Aorta (tissue), 5 donors: ENCODE measurements around the gene BLACAT1. TPM values are rescaled to one million over a fixed set of nuclear protein-coding genes. Genes with fewer than 3 reads are reported as not detected.
"Not testable (repeated sequence)": the region's sequence is repeated elsewhere in the genome, so short reads cannot be mapped to it uniquely, and the experiment has no call there.

Experiments used
- ATAC-seq: fragments of 200-7000 bp; cut with Tn5 transposase; one replicate; pipeline ENCODE4 v1.9.1; 2022; ENCODE audit warnings: moderate library complexity; ENCODE audit not compliant: low FRiP score
- DNase-seq, 2 donors: peaks; one replicate each; pipeline ENCODE4 v3.0.0-alpha.2; 2020
- H3K27ac ChIP-seq, 2 donors: one replicate each; pipeline ENCODE4 v1.5.1; 2013; ENCODE audit warnings: low read length in 2 of 2, mild to moderate bottlenecking in 2 of 2, moderate library complexity in 2 of 2, control low read depth in 1 of 2, inconsistent platforms in 1 of 2, low read depth in 1 of 2
- H3K27me3 ChIP-seq, 2 donors: one replicate each; pipeline ENCODE4 v1.6.1; 2013; ENCODE audit warnings: control low read depth in 1 of 2, low read length in 1 of 2, mild to moderate bottlenecking in 1 of 2, moderate library complexity in 1 of 2; ENCODE audit not compliant: insufficient read depth in 2 of 2, control insufficient read depth in 1 of 2
- H3K36me3 ChIP-seq, 2 donors: one replicate each; pipeline ENCODE4 v1.6.1; 2013; ENCODE audit warnings: control low read depth in 1 of 2, low read length in 1 of 2, mild to moderate bottlenecking in 1 of 2; ENCODE audit not compliant: insufficient read depth in 2 of 2, control insufficient read depth in 1 of 2
- H3K4me1 ChIP-seq, 2 donors: one replicate each; pipeline ENCODE4 v1.6.1; 2013; ENCODE audit warnings: low read length in 2 of 2, control low read depth in 1 of 2, mild to moderate bottlenecking in 1 of 2, moderate library complexity in 1 of 2; ENCODE audit not compliant: insufficient read depth in 2 of 2, control insufficient read depth in 1 of 2
- H3K4me3 ChIP-seq, 2 donors: one replicate each; pipeline ENCODE4 v1.5.1; 2013; ENCODE audit warnings: low read length in 2 of 2, control low read depth in 1 of 2, mild to moderate bottlenecking in 1 of 2
- H3K9me3 ChIP-seq: one replicate; pipeline ENCODE4 v1.6.1; 2013; ENCODE audit warnings: mild to moderate bottlenecking, low read length; ENCODE audit not compliant: control insufficient read depth
- WGBS, 2 donors: extraction: QIAGEN DNeasy Blood & Tissue Kit; methylation state at CpG; one replicate each; pipeline ENCODE4 v1.1.7; 2013; 5-methylcytosine and 5-hydroxymethylcytosine counted together
- intact Hi-C, 2 donors: fragments of 100-400 bp; cut with DNase I; formaldehyde crosslinking; loops; one replicate each; pipeline versions ENCODE4 v1.14.2 to v1.15.0; 2022
- polyA plus RNA-seq, 2 donors: library from polyadenylated mRNA; stranded (reverse); fragments of 200-250 nt; gene quantifications; one replicate each; pipeline ENCODE4 v1.2.3, GENCODE V29; 2013
- total RNA-seq, 2 donors: library from RNA; stranded (reverse); fragmentation: NEBNext Ultra II Directional; extraction: Animal tissue kit (Norgen Biotek cat#: 25700); gene quantifications; one replicate each; pipeline ENCODE4 v1.2.1, GENCODE V29; 2021
- donor health status: healthy with polysubstance abuse.
- donor health status: Bipolar disorder and iron deficiency.
- donor health status: DM: no; HTN: no; CAD: no.
- donor health status: DM: no; HTN: no; CAD: no.
- donor health status: DM: yes; HTN: yes; CAD: no.

BLACAT1 gene
- total and polyA plus RNA-seq, 4 donors, result 0.21 TPM; not detected in 3

DNA sequence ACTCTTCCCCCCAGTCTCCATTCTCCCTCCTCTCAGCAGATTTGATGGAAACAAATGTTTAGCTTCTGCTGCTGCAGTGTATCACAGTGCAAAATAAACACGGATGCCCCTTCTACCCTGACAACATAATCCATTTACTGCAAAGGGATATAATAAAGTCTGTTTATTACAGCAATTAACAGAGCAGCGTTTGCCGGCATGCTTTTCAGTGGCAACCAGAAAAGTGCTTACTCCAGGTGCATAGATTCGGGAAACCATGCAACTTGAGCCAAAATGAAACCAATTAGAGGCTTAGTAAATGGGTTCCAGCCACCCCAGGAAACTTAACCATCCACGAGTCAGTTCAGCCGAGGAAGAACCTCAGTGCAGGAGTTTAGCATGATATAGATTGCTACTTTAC lies 21.1 kb downstream of the BLACAT1 start:
- H3K36me3 ChIP-seq, result no peaks in the 10 kb centered on the region
- no peak overlapping the region for H3K27ac ChIP-seq
- DNase-seq, result no peak
- no peak for ATAC-seq
- H3K9me3 ChIP-seq, result no peaks in the 10 kb centered on the region
- H3K4me1 ChIP-seq, result no peaks in the 10 kb centered on the region
- intact Hi-C loops, result loop anchor here (5.0 to 10.0 kb wide), 3 partner anchors 48 to 160 kb away; no protein-coding TSS in a partner anchor
- no peaks in the 10 kb centered on the region for H3K27me3 ChIP-seq
- 82 to 86% methylated on average over 6 of the region's 6 CpGs for WGBS, 2 donors
- H3K4me3 ChIP-seq, result no peak overlapping the region

DNA sequence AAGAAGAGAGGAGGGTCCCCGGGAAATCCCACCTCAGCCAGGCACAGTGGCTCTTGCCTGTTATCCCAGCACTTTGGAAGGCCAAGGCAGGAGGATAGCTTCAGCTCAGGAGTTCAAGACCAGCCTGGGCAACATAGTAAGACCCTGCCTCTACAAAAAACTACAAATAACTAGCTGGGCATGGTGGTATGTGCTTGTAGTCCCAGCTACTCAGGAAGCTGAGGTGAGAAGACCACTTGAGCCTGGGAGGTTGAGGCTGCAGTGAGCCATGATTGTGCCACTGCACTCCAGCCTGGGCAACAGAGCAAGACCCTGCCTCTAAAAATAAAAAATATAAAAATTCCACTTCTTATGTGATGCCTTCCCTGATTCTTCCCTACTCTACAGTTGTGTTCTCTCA lies 23.2 kb downstream of the BLACAT1 start:
- DNase-seq, H3K4me3 ChIP-seq, H3K9me3 ChIP-seq, ATAC-seq, H3K27ac ChIP-seq, H3K27me3 ChIP-seq, H3K4me1 ChIP-seq, H3K36me3 ChIP-seq: not testable (repeated sequence)
- WGBS, 2 donors, result 86 to 94% methylated on average over 1 of the region's 1 CpG
- intact Hi-C loops, result loop anchor here in 1 of 2 donors (5.0 to 10.0 kb wide), 2 partner anchors 80 to 158 kb away; no protein-coding TSS in a partner anchor

DNA sequence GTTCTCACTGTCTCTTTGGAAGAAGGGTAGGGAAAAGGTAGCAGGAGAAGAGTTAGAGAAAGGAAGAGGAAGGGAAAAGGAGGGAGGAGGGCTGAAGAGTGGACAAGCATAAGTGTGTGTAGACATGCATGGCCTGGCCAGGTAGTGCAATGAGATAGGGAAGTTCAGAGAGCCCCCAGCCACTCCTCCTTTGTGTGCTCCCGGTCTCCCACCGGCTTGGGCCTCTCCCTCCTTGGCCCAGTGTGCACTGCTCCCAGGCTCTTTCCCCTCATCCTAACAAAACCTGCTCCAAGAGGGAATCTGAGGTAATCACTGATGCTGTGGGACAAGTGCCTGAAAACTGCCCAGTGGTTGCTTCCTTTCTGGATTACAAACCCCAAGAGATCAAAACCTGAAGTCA lies 23.7 kb downstream of the BLACAT1 start:
- ATAC-seq (no peak), DNase-seq (no peak)
- Histone ChIP-seq H3K27me3 (no peaks in the 10 kb centered on the region), H3K4me3 (no peak overlapping the region), H3K4me1 (no peaks in the 10 kb centered on the region), H3K36me3 (no peaks in the 10 kb centered on the region), H3K9me3 (no peaks in the 10 kb centered on the region), H3K27ac (no peak overlapping the region)
- 72 to 79% methylated on average over 2 of the region's 2 CpGs for WGBS, 2 donors
- intact Hi-C loops, result loop anchor here in 1 of 2 donors (5.0 to 10.0 kb wide), 2 partner anchors 80 to 157 kb away; no protein-coding TSS in a partner anchor

DNA sequence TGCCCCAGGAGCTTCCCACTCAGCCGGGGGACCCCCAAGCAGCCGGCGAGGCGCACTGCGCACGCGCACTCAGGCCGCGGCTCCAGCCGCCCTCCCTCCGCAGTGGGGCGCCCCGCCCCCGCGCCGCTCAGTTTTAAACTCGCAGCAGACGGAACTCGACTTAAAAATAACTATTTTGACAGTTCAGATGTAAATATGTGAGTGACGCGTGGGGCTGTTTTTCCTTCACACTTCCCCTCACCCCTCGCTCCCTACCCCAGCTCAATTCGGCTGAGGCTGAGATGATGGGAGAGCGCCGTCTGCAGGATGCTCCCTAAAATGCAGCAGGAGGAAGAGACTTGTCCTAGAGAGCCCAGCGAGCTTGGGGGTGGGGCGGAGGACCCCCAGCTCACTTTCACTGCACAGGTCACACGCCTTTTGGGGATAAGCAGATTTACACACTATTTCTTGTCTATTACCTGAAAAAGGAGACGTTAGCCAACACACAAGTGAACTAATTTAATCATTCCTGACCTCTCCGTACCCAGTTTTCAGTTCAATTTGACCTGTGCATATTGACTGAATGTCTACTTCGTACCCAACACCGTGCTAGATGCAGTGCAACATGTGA lies 25.0 kb downstream of the BLACAT1 start:
- intact Hi-C loops, result loop anchor here (1.0 to 10.0 kb wide), 4 partner anchors 76 to 156 kb away; no protein-coding TSS in a partner anchor
- ATAC-seq (peak; percentile 66), DNase-seq (peak; percentile 65 to 85)
- Histone ChIP-seq H3K4me1 (no peaks in the 10 kb centered on the region), H3K36me3 (no peaks in the 10 kb centered on the region), H3K9me3 (no peaks in the 10 kb centered on the region), H3K27me3 (no peaks in the 10 kb centered on the region), H3K4me3 (peak overlapping the region; percentile 14 to 55), H3K27ac (no peak overlapping the region)
- WGBS, 2 donors, result 5 to 7% methylated on average over 24 to 32 of the region's 32 CpGs

DNA sequence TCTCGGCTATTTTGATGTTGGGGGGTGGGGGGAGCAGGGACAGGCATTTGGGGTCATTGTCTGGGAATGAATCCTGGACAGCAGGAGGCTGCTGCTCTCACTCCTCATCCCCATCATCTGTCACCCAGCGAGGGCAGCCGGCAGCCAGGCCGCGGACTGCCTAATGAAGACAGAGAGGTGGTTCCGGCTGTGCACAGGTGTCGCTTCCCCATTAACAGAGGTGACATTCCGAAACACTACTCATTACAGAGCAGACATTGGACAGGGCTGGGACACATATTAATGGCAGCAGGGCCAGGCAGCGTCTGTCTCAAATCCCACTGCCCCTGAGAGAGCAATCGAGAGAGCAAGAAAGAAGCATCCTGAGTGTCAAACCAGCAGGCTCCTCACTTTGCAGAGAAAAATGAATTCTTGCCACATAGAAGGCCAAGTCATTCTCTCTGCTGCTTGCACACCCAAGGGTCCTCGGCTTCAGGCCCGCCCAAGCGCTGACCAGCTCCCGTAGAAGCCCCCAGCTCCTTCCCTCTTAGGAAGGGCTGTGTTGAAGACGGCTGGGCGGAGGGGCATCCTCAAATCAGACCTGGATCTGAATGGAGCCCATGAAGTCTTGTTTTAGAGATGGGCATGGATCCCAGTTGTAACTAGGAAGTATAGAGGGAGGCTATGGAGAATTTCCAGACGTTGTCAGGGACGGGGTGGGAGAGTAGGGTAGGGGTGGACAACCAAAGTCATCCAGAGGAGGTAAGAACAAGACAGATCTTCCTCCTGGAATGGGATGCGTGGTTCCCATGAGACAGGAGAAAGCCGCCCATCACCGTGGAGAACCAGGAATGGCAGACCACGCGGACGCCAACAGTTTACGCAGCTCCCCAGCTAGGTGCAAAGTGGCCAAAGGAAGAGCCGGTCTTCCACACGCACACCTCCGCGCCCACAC lies 25.8 kb downstream of the BLACAT1 start:
- Histone ChIP-seq H3K27ac (no peak overlapping the region), H3K9me3 (no peaks in the 10 kb centered on the region), H3K27me3 (no peaks in the 10 kb centered on the region), H3K4me3 (peak overlapping the region; percentile 14 to 55), H3K36me3 (no peaks in the 10 kb centered on the region), H3K4me1 (no peaks in the 10 kb centered on the region)
- DNase-seq, result no peak
- ATAC-seq, result no peak
- WGBS, 2 donors, result 57 to 59% methylated on average over 29 of the region's 29 CpGs
- intact Hi-C loops, result loop anchor here (1.0 to 10.0 kb wide), 5 partner anchors 42 to 155 kb away; no protein-coding TSS in a partner anchor

DNA sequence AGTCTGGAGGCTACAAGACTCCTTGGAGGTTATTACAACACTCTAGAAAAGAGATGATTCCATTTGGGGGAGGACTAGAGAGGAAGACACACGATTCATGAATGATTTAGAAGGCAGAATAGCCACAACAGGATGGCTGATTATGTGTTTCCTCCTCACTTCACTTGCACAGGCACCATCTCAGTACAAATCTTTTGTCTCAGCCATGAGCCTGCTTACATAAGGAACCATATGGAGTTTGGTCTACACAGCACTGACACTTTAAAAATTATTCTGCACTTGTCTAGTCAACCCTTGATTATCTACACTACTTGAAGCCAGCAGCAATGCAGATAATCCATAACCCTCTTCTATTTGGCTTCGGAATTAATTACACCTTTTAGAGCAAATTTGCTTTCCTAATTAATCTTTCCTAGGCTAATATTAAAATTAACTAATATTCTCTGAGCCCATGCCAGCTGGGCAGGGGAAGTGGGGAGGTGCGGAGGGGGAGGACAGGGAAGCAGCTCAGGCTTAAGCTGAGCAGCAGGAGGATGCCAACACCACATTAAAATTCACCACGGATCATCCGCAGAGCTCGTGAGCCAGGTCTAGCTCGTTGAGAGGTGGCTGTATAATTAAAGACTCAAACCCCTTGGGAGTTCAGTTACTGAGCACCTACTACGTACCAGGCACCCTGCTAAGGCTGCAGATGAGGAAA lies 30.8 kb downstream of the BLACAT1 start:
- WGBS, 2 donors, result 70 to 71% methylated on average over 8 of the region's 8 CpGs
- H3K27me3 ChIP-seq, result peaks cover 0 to 1% of the 10 kb centered on the region in 2 donors
- H3K9me3 ChIP-seq, result no peaks in the 10 kb centered on the region
- DNase-seq (no peak), ATAC-seq (no peak)
- no peak overlapping the region for H3K27ac ChIP-seq
- H3K4me1 ChIP-seq, result no peaks in the 10 kb centered on the region
- intact Hi-C loops, result loop anchor here in 1 of 2 donors (5.0 kb wide), 1 partner anchor 47 kb away; no protein-coding TSS in a partner anchor
- no peak overlapping the region for H3K4me3 ChIP-seq
- H3K36me3 ChIP-seq, result no peaks in the 10 kb centered on the region

DNA sequence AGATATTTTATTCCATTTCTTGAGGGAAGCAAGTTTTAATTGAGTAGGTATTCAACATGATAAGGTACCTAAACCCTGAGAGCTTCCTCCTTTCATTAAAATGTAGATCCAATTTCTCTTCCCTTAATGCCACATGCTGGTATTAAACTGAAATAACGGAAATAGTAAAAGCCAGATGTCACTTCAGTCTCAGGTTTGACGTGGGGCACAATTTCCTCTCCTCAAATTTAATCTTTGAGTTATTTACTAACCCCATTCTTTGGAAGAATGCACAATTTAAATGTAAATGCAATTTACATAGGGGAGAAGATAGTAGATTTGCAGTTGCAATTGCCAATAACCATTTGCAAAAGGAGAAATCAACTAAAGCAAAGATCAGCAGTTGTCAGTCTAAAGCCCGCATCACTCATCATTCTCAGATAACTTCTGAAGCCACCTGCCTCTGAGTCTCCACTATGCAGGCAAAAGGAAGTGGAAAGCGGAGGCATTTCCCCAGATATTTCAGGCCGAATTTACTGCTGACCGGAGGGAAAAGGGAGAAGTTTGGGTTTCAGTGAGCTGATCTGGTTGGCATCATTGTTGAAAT lies 31.9 kb downstream of the BLACAT1 start:
- 91 to 93% methylated on average over 6 of the region's 6 CpGs for WGBS, 2 donors
- ATAC-seq (no peak), DNase-seq (no peak)
- Histone ChIP-seq H3K4me1 (no peaks in the 10 kb centered on the region), H3K4me3 (no peak overlapping the region), H3K9me3 (no peaks in the 10 kb centered on the region), H3K36me3 (no peaks in the 10 kb centered on the region), H3K27ac (no peak overlapping the region), H3K27me3 (peaks cover 0 to 1% of the 10 kb centered on the region in 2 donors)
- intact Hi-C loops, result no loop called here

DNA sequence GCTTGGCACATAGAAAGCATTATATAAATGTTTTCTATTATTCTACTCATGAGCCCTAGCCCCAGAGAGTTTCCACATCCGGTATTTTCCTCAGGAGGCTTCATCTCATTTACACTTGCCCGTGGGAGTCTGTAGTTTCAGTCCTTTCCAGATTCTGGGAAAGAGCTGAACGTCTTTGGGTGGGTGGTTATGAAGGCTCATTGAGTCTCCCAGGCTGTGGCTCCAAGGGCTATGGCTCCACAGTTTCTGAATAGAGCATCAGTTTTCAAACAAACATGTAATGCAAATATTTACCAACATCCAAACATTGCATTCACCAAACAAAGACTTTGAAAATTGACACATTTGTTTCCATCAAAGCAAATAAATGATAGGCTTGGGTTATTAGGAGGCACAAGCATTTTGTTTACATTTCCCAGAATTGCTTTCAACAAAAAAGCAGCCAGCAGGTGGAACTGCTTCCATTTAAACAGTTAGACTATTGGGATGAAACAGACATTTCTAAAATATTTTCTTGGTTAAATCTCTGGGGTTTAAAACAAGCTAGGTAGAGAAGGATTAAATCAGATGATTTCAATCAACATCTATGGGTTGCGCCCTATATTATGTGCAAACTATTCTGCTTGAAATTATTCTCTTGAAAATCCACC lies 32.7 kb downstream of the BLACAT1 start:
- Histone ChIP-seq H3K9me3 (no peaks in the 10 kb centered on the region), H3K4me3 (no peak overlapping the region), H3K36me3 (no peaks in the 10 kb centered on the region), H3K27me3 (peaks cover 0 to 1% of the 10 kb centered on the region in 2 donors), H3K4me1 (no peaks in the 10 kb centered on the region), H3K27ac (no peak overlapping the region)
- ATAC-seq (no peak), DNase-seq (no peak)
- intact Hi-C loops, result no loop called here
- WGBS, 2 donors, result 62 to 63% methylated on average over 4 of the region's 4 CpGs
